ENCODE measurements around the gene ZNF74. TPM values are rescaled to one million over a fixed set of nuclear protein-coding genes. Genes with fewer than 3 reads are reported as not detected.
"Not testable (repeated sequence)": the region's sequence is repeated elsewhere in the genome, so short reads cannot be mapped to it uniquely, and the experiment has no call there.

ZNF74 gene
- total and polyA plus RNA-seq, 8 donors: 5.0 to 9.1 (median 5.7) TPM

GRCh38 chr22:20376983-20377382 lies 17.0 kb upstream of the ZNF74 start:
- H3K9me3 ChIP-seq; H3K36me3 ChIP-seq; FAIRE-seq; H3K4me3 ChIP-seq; ATAC-seq; DNase-seq; H3K27me3 ChIP-seq; H3K4me1 ChIP-seq; intact Hi-C loops (cut with DNase I); H3K27ac ChIP-seq: not testable (repeated sequence)
- WGBS, 2 donors: 88 to 96% methylated on average over 11 of the region's 11 CpGs

- no peak for FAIRE-seq
- WGBS, 2 donors: 89 to 95% methylated on average over 4 of the region's 4 CpGs
- DNase-seq: no peak
- H3K27ac ChIP-seq: no peak overlapping the region
- H3K4me3 ChIP-seq: no peak overlapping the region
- intact Hi-C loops (cut with DNase I): no loop called here
- H3K36me3 ChIP-seq: no peaks in the 10 kb centered on the region
- no peaks in the 10 kb centered on the region for H3K27me3 ChIP-seq
- no peaks in the 10 kb centered on the region for H3K9me3 ChIP-seq
- no peaks in the 10 kb centered on the region for H3K4me1 ChIP-seq
- no peak for ATAC-seq
- no peak for TF ChIP-seq CTCF (IDR thresholded peaks at IDR 0.05)
Observed at GRCh38 chr22:20378110-20378509, 15.8 kb upstream of the ZNF74 start.

GRCh38 chr22:20378684-20379083 lies 15.3 kb upstream of the ZNF74 start:
- H3K4me3 ChIP-seq; intact Hi-C loops (cut with DNase I); ATAC-seq; FAIRE-seq; H3K9me3 ChIP-seq; H3K27me3 ChIP-seq; H3K4me1 ChIP-seq; DNase-seq; H3K27ac ChIP-seq; H3K36me3 ChIP-seq: not testable (repeated sequence)
- WGBS, 2 donors: 91 to 92% methylated on average over 5 of the region's 5 CpGs

- WGBS, 2 donors: 16 to 36% methylated on average over 1 of the region's 1 CpG
Observed at GRCh38 chr22:20380486-20380885, 13.5 kb upstream of the ZNF74 start.

GRCh38 chr22:20383538-20383937 lies 10.4 kb upstream of the ZNF74 start:
- no peak for ATAC-seq
- intact Hi-C loops (cut with DNase I): no loop called here
- Histone ChIP-seq H3K27me3 (peaks cover 0 to 4% (median 0%) of the 10 kb centered on the region in 4 donors), H3K4me1 (no peaks in the 10 kb centered on the region), H3K36me3 (no peaks in the 10 kb centered on the region), H3K4me3 (no peak overlapping the region), H3K27ac (no peak overlapping the region), H3K9me3 (no peaks in the 10 kb centered on the region)
- no peak for FAIRE-seq
- DNase-seq: no peak
- 79 to 82% methylated on average over 9 of the region's 9 CpGs for WGBS, 2 donors
- no peak for TF ChIP-seq CTCF (IDR thresholded peaks at IDR 0.05)

More at GRCh38 chr22:20380486-20380885, 13.5 kb upstream of the ZNF74 start:
- intact Hi-C loops (cut with DNase I): no loop called here
- H3K4me1 ChIP-seq: no peaks in the 10 kb centered on the region
- FAIRE-seq (no peak), ATAC-seq (no peak), DNase-seq (no peak)
- H3K27me3 ChIP-seq: no peaks in the 10 kb centered on the region
- TF ChIP-seq CTCF (IDR thresholded peaks at IDR 0.05): no peak
- no peak overlapping the region for H3K27ac ChIP-seq
- no peaks in the 10 kb centered on the region for H3K9me3 ChIP-seq
- no peaks in the 10 kb centered on the region for H3K36me3 ChIP-seq
- H3K4me3 ChIP-seq: no peak overlapping the region

- no peaks in the 10 kb centered on the region for H3K36me3 ChIP-seq
- H3K9me3 ChIP-seq: no peaks in the 10 kb centered on the region
- FAIRE-seq (no peak), ATAC-seq (no peak), DNase-seq (no peak)
- TF ChIP-seq CTCF (IDR thresholded peaks at IDR 0.05): no peak
- peaks cover 0 to 4% (median 0%) of the 10 kb centered on the region in 4 donors for H3K27me3 ChIP-seq
- H3K4me3 ChIP-seq: no peak overlapping the region
- WGBS, 2 donors: 61 to 80% methylated on average over 2 of the region's 2 CpGs
- no peak overlapping the region for H3K27ac ChIP-seq
- H3K4me1 ChIP-seq: no peaks in the 10 kb centered on the region
- intact Hi-C loops (cut with DNase I): no loop called here
Observed at GRCh38 chr22:20384171-20384570, 9.8 kb upstream of the ZNF74 start.
